DMS 273 treated with DMSO at 0.1 percent for 48 hours (cell line): ENCODE results near the gene SEMA3A.
"Not testable (repeated sequence)": the region's sequence is repeated elsewhere in the genome, so short reads cannot be mapped to it uniquely, and the experiment has no call there.

Experiments
- DNase-seq: peaks from one replicate; lab custom pipeline; 2025; lab: John Stamatoyannopoulos, UW

SEMA3A gene

DNA sequence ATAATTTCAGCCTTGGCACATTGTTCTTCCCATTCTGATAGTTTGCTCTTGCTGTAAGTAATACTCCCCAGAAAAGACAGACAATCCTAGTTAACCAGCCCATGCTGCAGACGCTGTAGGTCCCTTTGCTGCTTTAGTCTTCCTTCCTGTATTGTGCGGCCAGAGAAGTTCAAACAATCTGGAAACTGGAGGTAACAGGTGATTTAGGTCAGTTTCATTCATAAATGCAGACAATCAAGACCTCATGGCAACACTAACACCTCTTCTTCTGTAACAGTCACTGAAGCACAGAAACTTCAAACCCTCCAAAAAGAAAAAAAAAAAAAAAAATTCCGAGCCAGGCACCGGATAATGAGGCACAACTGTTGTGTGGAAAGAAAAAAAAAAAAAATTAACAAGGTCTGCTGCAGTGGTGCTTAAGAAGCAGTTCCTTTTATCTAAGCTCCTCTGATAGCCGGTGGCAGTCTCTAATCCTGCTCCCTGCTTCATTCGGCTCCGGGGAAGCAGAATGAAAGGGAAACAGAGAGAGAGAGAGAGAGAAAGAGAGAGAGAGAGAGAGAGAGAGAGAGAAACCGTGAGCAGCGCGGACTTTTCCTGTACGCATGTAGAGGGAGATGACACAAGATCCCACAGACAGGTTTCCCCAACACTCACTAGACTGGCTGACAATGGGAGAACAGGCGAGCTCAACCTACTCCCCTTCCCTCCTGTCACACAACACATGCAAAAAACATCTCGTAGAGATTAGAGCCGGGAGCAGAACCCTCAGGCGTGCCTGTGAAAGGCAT, at the start of gene SEMA3A:
TSS of gene SEMA3A (minus strand) at position 306 of the 788 bp plus-strand sequence. CDS start at position 103, 203 bp downstream.
- DNase-seq = peak; percentile 80

DNA sequence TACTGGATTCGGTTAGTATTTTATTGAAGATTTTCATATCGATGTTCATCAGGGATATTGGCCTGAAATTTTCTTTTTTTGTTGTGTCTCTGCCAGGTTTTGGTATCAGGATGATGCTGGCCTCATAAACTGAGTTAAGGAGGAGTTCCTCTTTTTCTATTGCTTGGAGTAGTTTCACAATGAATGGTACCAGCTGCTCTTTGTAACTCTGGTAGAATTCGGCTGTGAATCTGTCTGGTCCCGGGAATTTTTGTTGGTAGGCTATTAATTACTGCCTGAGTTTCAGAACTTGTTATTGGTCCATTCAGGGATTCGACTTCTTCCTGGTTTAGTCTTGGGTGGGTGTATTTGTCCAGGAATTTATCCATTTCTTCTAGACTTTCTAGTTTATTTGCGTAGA, 48.4 kb upstream of the SEMA3A start:
- not testable (repeated sequence) for DNase-seq

DNA sequence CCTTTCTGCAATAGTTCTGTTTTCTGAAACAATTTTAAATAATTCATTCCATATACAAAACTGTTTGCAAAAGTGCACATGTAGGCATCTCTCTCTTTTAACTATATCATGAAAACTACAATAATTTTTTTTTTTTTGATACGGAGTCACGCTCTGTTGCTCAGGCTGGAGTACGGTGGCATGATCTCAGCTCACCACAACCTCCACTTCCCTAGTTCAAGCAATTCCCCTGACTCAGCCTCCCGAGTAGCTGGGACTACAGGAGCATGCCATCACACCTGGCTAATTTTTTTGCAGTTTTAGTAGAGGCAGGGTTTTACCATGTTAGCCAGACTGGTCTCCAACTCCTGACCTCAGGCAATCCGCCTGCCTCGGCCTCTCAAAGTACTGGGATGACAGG, 44.0 kb upstream of the SEMA3A start:
- no peak for DNase-seq

DNA sequence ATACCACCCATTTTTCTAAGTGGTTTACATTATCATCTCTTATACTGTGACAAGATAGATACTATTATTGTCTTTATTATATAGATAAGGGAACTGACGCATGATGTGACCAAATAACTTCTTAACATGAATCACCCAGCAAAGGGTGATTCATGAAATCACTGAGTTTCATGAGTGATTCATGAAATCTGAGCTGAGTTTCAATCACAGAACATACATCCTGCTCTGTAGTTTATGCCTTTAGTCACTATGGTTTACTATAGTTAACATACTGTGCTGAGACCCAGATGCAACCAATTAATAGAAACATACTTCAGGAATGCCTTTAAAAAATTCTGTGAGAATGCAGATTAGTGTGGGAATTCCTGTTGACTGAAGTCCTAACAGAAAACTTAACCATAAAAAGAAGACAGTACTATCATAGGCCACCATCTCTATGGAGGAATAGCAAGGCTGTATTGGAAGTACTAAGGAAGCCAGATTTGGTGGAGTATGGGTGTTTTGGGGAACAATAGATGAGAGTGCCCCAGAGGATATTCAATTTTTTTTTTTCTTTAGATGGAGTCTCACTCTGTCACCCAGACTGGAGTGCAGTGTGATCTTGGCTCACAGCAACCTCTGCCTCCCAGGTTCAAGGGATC, 43.1 kb upstream of the SEMA3A start:
- no peak for DNase-seq

DNA sequence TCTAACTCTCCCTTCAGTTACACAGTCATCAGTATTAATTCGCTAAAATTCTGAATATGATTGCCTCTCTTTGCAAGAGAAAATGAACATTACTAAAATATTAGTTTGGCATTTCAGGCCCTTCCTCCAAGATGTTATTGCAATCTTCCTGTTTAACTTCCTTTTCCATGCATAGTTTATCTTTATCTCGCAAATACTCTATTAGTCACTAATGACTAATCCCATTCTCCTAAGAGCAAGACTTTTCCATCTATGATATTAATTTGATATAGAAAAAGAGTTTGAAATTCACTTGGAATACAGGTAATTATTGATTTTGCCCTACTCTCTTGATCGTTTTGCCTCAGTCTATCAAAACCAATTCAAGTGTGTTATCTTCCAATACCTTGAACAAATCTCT, 41.8 kb upstream of the SEMA3A start:
- no peak for DNase-seq

DNA sequence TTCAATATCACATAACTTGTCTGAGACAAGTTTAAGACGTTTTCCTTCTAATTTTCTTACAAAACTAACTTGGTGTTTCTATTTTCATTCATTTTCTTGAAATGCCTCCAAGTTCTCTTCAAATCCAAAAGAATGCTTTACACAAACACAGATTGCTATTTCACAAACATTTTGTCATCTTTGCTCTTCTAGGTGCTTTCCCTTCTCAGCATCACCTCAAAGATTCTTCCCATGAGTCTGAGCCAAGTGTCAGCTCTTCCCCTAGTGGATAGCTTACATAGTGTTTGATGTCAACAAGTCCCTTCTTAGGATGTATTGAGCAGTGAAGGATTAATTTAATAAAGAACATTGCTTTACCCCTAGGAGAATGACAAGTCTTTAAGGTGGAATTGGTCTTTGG, 38.1 kb upstream of the SEMA3A start:
- DNase-seq = no peak

DNA sequence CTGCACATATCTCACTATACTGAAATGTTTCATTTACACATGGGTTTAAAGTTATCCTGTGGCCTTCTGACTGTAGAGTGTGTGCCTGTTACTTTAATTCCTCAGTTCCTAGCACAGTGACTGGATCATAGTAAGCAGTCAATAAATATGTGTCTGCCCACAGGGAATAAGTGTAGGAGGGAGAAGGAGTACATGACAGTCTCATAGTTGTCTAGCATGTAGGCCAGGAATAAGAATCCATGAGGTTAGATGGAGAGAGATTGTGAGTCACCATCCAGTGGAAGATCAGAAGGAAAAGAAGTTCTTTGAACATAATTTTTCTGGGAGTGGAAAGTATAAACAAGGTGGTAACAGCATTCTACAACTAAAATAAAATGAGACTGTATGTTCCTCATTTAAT, 36.6 kb upstream of the SEMA3A start:
- DNase-seq = no peak

DNA sequence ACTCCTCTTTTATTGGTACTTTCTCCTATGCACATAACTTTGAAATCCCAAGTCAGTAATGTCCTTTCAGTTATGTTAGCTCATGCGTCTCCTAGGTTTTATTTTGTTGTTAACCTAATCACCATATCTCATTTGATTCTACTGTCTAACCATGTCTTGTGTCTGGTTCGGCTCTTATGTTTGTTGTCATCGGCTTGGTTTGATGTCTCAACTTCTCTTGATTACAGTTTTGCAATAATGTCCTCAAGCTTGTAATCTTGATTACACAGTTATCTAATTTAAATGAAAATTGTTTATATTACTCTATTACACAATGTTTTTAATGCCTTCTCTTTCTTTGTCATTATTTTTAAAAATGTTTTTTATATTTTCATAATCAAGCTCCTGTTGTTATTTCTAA, 35.9 kb upstream of the SEMA3A start:
- DNase-seq = no peak

DNA sequence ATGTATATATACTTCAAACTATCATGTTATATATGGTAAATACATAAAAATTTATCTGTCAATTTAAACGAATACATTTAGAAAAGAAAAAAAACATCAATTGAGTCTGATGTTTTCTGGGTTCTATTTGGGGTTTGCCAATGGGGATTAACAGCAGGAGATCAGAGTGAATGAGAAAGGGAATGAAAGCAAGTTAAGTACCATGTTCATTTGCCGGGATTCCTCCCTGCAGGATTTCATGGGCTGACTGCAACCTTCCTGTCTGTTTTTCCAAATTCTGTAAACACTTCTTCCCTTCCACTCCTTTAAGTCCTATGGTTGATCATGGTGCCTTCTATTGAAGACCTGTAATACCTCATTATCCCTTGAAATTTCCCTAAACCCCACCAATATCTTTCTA, 33.9 kb upstream of the SEMA3A start:
- DNase-seq = no peak

DNA sequence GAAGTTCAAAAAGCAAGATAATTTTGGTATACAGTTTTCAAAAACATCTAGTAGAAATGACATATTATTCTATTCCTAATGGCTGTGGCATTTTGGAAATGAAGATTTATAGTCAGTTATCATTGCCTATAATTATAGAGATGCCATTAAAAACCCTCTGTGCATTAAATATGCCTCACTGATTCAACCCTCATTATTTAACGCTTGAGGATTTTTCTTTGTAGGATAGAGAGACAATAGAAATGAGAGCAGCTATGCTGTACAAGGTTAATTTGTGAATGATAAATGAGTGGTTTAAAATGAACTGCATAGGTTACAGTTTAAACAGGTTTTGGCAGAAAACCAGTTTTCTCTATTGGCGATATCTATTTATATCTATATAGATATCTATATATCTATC, 32.2 kb upstream of the SEMA3A start:
- DNase-seq = no peak

DNA sequence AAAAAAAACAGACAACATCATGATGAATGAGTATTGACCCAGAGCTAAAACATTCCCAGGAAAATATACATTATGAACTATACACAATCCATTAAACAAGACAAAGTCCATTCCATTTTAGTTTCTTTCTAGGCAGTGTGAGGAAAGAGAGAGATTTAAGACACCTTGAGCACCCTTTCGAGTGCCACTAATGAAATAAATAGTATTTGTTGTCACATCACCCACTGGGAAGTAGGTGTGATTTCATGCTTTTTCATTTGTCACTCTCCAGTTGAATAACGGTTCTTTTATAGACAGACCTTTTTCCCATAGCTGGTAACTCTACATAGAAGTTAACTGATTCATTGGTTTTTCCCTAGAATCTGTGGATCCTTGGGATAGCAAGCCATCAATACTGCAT, 29.9 kb upstream of the SEMA3A start:
- no peak for DNase-seq

DNA sequence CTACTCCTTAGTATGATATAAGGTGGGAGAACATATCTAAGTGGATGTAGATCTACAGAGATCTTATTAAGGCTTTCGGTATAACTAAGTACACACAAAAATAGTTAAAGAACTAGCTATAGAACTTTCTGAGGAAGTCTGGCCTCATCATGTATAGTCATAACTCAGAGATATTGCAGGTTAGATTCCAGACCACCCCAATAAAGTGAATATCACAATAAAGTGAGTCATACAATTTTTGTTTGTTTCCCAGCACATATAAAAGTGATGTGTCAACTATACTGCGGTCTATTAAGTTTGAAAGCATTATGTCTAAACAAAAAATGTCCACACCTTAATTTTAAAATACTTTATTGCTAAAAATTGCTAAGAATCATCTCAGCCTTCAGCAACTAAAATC, 24.7 kb upstream of the SEMA3A start:
- DNase-seq = no peak

DNA sequence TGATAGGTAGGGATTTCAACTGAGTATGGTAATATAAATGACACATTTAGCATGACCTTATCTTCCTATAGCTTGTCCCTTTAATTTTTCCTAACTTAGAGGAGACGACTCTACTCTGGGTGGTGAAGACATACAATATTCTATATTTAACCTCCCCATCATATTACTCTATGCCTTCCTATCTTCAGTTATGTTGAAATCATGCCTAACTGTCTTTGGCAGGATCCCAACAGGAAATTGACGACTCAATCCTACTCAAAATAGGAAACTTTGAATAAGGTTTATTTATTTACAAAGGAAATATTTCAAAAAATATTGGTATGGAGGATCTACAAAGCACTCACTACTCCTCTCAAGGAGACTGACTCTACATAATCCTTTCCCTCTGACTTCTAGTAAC, 24.1 kb upstream of the SEMA3A start:
- no peak for DNase-seq

DNA sequence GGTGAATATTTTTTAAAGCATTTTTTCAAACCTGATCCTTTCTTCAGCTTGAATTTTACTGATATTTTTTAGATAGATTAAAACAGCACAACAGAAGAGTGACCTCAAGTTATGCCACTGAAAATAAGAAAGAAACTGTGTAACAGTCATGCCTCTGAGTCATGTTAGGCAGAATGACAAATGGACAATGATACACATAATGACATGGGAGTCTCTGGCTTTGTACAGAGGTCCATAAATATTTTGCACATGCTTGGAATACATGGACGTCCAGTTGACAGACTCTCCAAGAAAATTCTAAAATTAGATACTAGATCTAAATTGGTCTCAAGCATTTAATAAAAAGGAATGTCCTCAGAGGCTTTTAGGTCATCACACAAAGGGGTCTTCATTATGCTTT, 21.9 kb upstream of the SEMA3A start:
- no peak for DNase-seq

DNA sequence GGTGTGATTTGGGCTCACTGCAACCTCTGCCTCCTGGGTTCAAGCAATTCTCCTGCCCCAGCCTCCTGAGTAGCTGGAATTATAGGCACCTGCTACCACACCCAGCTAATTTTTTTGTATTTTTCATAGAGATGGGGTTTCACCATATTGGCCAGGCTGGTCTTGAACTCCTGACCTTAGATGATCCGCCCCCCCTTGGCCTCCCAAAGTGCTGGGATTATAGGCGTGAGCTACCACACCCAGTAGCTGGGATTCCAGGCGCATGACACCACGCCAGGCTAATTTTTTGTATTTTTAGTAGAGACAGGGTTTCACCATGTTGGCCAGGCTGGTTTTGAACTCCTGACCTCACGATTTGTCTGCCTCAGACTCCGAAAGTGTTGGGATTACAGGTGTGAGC, 20.2 kb upstream of the SEMA3A start:
- DNase-seq = not testable (repeated sequence)

DNA sequence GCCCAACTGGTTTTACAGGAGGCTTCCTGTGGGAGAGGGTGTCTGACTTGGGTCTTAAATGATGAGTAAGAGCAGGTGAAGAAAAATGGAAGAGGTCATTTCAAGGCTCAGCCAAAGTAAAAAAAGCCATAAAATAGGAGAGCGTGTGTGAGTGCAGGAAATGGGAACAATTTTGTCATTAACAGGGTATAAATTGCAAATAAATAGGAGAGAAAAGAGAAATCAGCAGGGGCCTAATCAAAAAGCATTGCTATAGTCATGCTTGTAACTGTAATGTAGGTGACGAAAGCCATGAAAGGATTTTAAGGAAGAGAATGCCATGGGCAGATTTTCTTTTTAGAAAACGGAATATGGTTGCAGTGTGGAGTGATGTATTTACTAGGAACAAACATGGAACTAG, 15.7 kb upstream of the SEMA3A start:
- no peak for DNase-seq

DNA sequence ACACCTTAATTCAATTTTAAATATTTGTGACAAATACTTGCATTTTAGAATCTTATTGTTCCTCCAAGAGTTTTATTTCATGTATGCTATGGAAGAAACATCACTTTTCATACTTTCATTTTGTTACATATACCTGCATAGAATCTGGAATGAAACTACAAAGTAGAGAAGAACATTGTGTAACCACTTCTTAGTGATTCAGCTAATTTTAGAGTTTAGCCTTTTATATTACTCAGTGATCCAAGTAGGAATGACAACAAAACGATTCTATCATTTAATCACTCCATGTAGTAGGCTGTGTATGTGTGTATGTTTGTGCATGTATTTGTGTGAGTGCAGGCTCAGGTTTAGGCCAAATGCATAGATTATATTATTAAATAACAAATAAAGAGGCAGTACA, 14.4 kb upstream of the SEMA3A start:
- DNase-seq = no peak

DNA sequence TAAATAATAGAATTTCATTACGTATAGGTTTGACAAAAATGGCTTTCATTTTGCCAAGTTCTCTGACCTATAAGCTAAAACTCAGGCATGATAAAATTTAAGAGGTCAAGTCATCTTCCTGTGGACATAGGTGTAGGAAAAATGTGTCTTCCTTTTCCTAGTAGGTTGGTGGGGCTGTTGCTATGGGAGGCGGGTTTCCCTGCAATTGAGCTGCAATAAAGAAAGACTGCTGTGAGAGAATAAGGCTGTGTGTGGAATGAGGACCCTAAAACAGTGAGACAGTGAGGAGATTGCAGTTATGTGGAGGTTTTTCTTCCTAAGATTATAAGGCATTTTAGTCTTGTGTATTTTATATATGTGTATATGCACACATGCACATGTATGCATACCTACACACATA, 13.0 kb upstream of the SEMA3A start:
- no peak for DNase-seq

DNA sequence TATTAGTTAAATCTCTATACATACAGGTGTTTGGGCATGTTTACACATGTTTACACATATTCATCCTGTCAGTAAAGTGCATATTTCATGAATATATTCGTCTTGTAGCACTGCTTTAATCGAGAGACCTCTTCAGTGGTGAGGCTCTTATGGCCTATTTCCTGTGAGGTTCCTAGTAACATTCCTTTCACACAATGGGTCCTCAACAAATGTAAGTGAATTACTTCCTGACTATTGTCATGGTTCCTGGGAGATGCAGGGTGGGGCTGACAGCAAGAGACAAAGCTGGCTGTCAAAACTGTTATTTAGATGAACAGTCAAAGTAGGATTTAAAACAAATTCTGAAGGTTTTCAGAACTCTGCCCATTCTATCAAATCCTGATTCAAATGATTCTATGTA, 12.4 kb upstream of the SEMA3A start:
- no peak for DNase-seq

DNA sequence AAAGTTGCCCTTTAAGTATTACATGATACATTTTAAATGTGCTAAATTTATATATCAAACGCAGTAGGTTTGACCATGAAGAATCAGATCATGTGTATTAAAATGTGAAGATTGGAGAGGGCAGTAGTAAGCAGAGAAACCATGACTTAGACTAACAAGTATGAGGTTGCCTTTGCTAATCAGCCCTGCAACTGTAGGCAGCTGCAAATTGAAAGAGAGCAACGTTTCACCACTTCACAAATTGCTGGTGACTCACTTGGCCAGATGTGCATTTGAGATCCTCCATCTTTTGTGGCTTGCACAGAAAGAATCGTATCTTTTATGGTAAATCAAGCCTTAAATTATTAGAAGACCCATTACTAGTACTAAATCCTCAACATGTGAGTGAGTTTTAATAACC, 10.1 kb upstream of the SEMA3A start:
- DNase-seq = no peak

DNA sequence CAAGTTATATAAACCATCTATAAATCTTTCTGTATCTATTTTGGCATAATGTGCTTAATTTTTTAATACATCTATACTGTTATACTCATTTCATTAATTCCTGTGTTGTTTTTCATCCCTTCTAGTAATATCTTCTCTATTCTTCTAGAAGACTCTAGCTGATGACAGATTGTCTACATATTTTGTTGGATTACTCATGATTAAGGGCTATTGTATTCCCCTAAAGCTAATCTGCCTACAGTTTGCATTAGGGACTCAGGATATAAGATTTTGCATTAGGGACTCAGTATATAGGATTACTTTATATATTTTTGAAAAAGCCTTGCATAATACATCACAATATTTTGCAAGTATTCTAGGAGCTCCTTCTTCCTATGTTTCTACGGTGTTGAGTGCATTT, 8.3 kb upstream of the SEMA3A start:
- no peak for DNase-seq

DNA sequence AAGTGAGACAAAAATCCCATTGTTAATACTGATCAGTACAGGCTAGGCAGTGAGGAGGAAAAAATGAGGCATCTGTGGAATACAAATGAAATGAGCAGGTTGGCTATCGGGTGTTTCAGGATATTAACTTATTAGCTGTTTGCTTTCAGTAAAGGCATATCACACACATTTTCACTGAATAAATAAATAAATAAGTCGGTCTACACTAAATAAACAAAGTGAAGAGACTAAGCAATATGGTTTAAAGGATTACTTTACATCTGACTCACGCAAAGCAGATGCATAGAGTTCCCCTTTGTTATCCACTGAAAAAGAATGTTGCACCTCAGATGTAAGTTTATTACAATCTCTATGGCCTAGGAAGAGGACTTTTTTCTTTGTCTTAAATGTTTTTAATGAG, 6.3 kb upstream of the SEMA3A start:
- peak; percentile 31 for DNase-seq

DNA sequence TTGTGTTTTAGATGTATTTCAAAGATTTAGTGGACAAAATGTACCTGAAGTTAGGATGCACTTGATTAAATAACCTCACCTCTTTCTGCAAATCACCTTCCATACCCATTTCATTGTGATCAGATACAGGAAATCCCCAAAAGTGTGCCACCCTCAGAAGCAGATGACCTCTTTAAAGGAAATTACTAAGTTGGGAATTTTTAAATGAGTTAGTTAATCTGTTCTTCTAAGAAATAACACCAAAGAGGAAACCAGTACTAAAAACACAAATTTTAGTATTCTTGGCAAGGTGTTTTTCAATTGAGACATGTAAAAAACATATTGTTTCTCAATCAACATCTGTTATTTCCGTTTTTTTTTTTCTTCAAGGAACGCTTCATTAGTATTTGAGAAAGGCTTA, 4.6 kb upstream of the SEMA3A start:
- DNase-seq = no peak

DNA sequence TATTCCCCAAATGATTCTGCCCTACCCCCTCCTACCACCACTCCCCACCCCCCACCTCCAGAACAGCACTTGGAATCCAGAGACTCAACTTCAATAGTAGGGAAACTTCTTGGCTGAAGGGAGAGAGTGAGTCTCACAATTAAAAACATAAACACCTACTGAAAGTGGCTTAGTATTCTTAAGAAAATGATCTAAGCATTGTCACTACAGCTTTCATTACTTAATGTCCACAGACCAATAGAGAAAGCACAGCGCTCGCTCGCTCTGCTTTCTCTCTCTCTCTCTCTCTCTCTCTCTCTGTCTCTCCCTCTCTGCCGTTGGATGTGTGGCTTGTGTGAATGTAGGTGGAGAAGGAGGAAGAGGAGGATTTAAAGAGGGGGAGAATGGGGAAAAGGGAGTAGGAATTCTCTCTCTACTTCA, 1.5 kb upstream of the SEMA3A start:
- DNase-seq = no peak
